GM23338 (cell line): ENCODE data around the gene RIPK1. TPM values are rescaled to one million over a fixed set of nuclear protein-coding genes. Genes with fewer than 3 reads are reported as not detected.

Experiments used
- ATAC-seq: fragments of 200-7000 bp; cut with Tn5 transposase; 3 replicates; pipeline ENCODE4 v1.9.1; 2020
- DNase-seq: peaks from one replicate; pipeline ENCODE4 v3.0.0-alpha.2; 2015; ENCODE audit warnings: low spot score
- H2AFZ ChIP-seq: fragments of 200-600 bp; sonication (generic); 2 replicates; pipeline ENCODE4 v1.8.0; 2016; ENCODE audit warnings: antibody characterized with exemption, mild to moderate bottlenecking, moderate library complexity
- H3F3A ChIP-seq: fragments of 200-600 bp; sonication (generic); replicated peaks from 2 replicates; pipeline ENCODE4 v1.8.0; 2017; ENCODE audit warnings: antibody characterized with exemption, mixed run types, low read depth
- H3K27ac ChIP-seq: fragments of 200-600 bp; sonication (generic); 2 replicates; pipeline ENCODE4 v1.6.1; 2016; ENCODE audit warnings: low read depth
- H3K27me3 ChIP-seq: fragments of 200-600 bp; sonication (generic); 2 replicates; pipeline ENCODE4 v1.8.0; 2016; ENCODE audit warnings: mild to moderate bottlenecking, mixed run types, moderate library complexity; ENCODE audit not compliant: insufficient read depth
- H3K36me3 ChIP-seq: fragments of 200-600 bp; sonication (generic); 2 replicates; pipeline ENCODE4 v1.8.0; 2016; ENCODE audit warnings: mild to moderate bottlenecking; ENCODE audit not compliant: insufficient read depth
- H3K4me1 ChIP-seq: fragments of 200-600 bp; sonication (generic); 2 replicates; pipeline ENCODE4 v1.8.0; 2016; ENCODE audit warnings: mild to moderate bottlenecking, moderate library complexity; ENCODE audit not compliant: insufficient read depth
- H3K4me2 ChIP-seq: fragments of 200-600 bp; sonication (generic); 2 replicates; pipeline ENCODE4 v1.7.1; 2017; ENCODE audit warnings: mixed run types
- H3K4me3 ChIP-seq: fragments of 200-600 bp; sonication (generic); 2 replicates; pipeline ENCODE4 v1.6.1; 2016; ENCODE audit warnings: mixed run types
- H3K79me2 ChIP-seq: fragments of 200-600 bp; sonication (generic); replicated peaks from 2 replicates; pipeline ENCODE4 v1.8.0; 2017; ENCODE audit warnings: mild to moderate bottlenecking; ENCODE audit not compliant: insufficient read depth
- H3K9me2 ChIP-seq: fragments of 200-600 bp; sonication (generic); 2 replicates; pipeline ENCODE4 v1.8.0; 2017; ENCODE audit not compliant: insufficient read depth
- H4K20me1 ChIP-seq: fragments of 200-600 bp; sonication (generic); replicated peaks from 2 replicates; pipeline ENCODE4 v1.8.0; 2017; ENCODE audit warnings: mild to moderate bottlenecking; ENCODE audit not compliant: insufficient read depth
- H3K27ac Mint-ChIP-seq: 2 replicates; pipeline ENCODE4 v1.8.0; 2020; ENCODE audit warnings: inconsistent platforms, mild to moderate bottlenecking, moderate library complexity, mixed read lengths
- H3K27me3 Mint-ChIP-seq: 3 replicates; pipeline ENCODE4 v1.8.0; 2022; ENCODE audit warnings: low read depth, mild to moderate bottlenecking, moderate library complexity, mixed read lengths, inconsistent platforms; ENCODE audit not compliant: insufficient read depth, poor library complexity
- H3K36me3 Mint-ChIP-seq: 3 replicates; pipeline ENCODE4 v1.8.0; 2021; ENCODE audit warnings: low read depth, mild to moderate bottlenecking, inconsistent platforms, moderate library complexity, mixed read lengths
- H3K4me1 Mint-ChIP-seq: 3 replicates; pipeline ENCODE4 v1.8.0; 2020; ENCODE audit warnings: mild to moderate bottlenecking, inconsistent platforms, mixed read lengths
- H3K4me3 Mint-ChIP-seq: 3 replicates; pipeline ENCODE4 v1.8.0; 2021; ENCODE audit warnings: moderate library complexity, mild to moderate bottlenecking, inconsistent platforms, mixed read lengths
- H3K9me3 Mint-ChIP-seq: 3 replicates; pipeline ENCODE4 v1.8.0; 2020; ENCODE audit warnings: moderate library complexity, mild to moderate bottlenecking, inconsistent platforms, mixed read lengths
- CREB1 ChIP-seq: fragments of 250-450 bp; sonication (Bioruptor Pico); IDR thresholded peaks from 2 replicates; pipeline ENCODE4 v1.5.0; 2020; ENCODE audit warnings: low read depth, mild to moderate bottlenecking, moderate library complexity
- ETS1 ChIP-seq: IDR thresholded peaks from 2 replicates; pipeline ENCODE4 v1.6.1; 2016; ENCODE audit warnings: antibody characterized with exemption
- EZH2 ChIP-seq: fragments of 200-600 bp; sonication (generic); IDR thresholded peaks from one replicate; pipeline ENCODE4 v1.8.0; 2017; ENCODE audit warnings: antibody characterized with exemption, mild to moderate bottlenecking, low read depth; ENCODE audit not compliant: unreplicated experiment
- EZH2phosphoT487 ChIP-seq: fragments of 200-600 bp; sonication (generic); IDR thresholded peaks from one replicate; pipeline ENCODE4 v1.8.1; 2018; ENCODE audit warnings: antibody characterized with exemption; ENCODE audit not compliant: unreplicated experiment
- JUNB ChIP-seq: IDR thresholded peaks from one replicate; pipeline ENCODE4 v1.6.1; 2016; ENCODE audit warnings: antibody characterized with exemption; ENCODE audit not compliant: unreplicated experiment
- POLR2AphosphoS5 ChIP-seq: IDR thresholded peaks from 2 replicates; pipeline ENCODE4 v1.6.1; 2016; ENCODE audit warnings: antibody characterized with exemption, low read depth
- STAT1 ChIP-seq: IDR thresholded peaks from one replicate; pipeline ENCODE4 v1.6.1; 2016; ENCODE audit warnings: antibody characterized with exemption; ENCODE audit not compliant: unreplicated experiment
- ZNF114 ChIP-seq: fragments of 250-450 bp; sonication (Bioruptor Pico); IDR thresholded peaks from 2 replicates; pipeline ENCODE4 v1.5.0; 2020; ENCODE audit warnings: mild to moderate bottlenecking, moderate library complexity
- ZNF331 ChIP-seq: fragments of 250-450 bp; sonication (Bioruptor Pico); IDR thresholded peaks from 2 replicates; pipeline ENCODE4 v1.5.0; 2020; ENCODE audit warnings: low read depth, mild to moderate bottlenecking, moderate library complexity
- ZNF462 ChIP-seq: fragments of 250-450 bp; sonication (Bioruptor Pico); IDR thresholded peaks from 2 replicates; pipeline ENCODE4 v1.5.0; 2020; ENCODE audit warnings: mild to moderate bottlenecking, moderate library complexity
- polyA plus RNA-seq: library from polyadenylated mRNA; unstranded; fragments of >200 nt; fragmentation: Nextera tagmentation; extraction: Ambion mirVana; gene quantifications from 2 replicates; pipeline ENCODE4 v1.2.1, GENCODE V29; 2016
- total RNA-seq: library from RNA; depleted of rRNA; stranded (reverse); fragments of >200 nt; shearing (Covaris generic); gene quantifications from 2 replicates; pipeline ENCODE4 v1.2.3, GENCODE V29; 2014

RIPK1 gene
- total and polyA plus RNA-seq, 2 experiments from 2014 or later: 5.7 to 19.4 TPM

GRCh38 chr6:3033652-3034051 lies 34.6 kb upstream of the RIPK1 start (continued):
- TF ChIP-seq ZNF462 (no peak), CREB1 (CRISPR knock-in tag) (no peak)

- Mint-ChIP-seq H3K9me3 (peaks cover 2% of the 10 kb centered on the region; the same call in 1 of the 3 replicates), H3K27me3 (peaks cover 5% of the 10 kb centered on the region), H3K4me3 (no peak overlapping the region), H3K4me1 (no peaks in the 10 kb centered on the region; the same call in 1 of the 3 replicates), H3K27ac (no peak overlapping the region), H3K36me3 (no peaks in the 10 kb centered on the region)
- Histone ChIP-seq H3F3A (no peaks in the 10 kb centered on the region; the same call in 1 of the 2 replicates), H3K4me1 (peaks cover 10% of the 10 kb centered on the region), H3K27me3 (no peaks in the 10 kb centered on the region), H3K36me3 (no peaks in the 10 kb centered on the region), H3K9me2 (no peaks in the 10 kb centered on the region), H2AFZ (no peak overlapping the region), H3K27ac (no peak overlapping the region), H4K20me1 (no peaks in the 10 kb centered on the region), H3K4me2 (no peak overlapping the region), H3K79me2 (no peaks in the 10 kb centered on the region), H3K4me3 (no peak overlapping the region)
- ATAC-seq: no peak
- TF ChIP-seq STAT1 (no peak), POLR2AphosphoS5 (no peak), JUNB (no peak), EZH2phosphoT487 (no peak), ETS1 (no peak), ZNF331 (no peak), ZNF114 (no peak), EZH2 (no peak)
- no peak for DNase-seq
Measured at GRCh38 chr6:3035397-3035796, 32.9 kb upstream of the RIPK1 start.
